NCI-H526 treated with DMSO at 0.1 percent for 48 hours (cell line): ENCODE measurements around the gene PIMREG.

ENCODE experiments used
- DNase-seq: peaks from one replicate; lab custom pipeline; 2025; lab: John Stamatoyannopoulos, UW

PIMREG gene, protein sequence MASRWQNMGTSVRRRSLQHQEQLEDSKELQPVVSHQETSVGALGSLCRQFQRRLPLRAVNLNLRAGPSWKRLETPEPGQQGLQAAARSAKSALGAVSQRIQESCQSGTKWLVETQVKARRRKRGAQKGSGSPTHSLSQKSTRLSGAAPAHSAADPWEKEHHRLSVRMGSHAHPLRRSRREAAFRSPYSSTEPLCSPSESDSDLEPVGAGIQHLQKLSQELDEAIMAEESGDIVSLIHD

DNA sequence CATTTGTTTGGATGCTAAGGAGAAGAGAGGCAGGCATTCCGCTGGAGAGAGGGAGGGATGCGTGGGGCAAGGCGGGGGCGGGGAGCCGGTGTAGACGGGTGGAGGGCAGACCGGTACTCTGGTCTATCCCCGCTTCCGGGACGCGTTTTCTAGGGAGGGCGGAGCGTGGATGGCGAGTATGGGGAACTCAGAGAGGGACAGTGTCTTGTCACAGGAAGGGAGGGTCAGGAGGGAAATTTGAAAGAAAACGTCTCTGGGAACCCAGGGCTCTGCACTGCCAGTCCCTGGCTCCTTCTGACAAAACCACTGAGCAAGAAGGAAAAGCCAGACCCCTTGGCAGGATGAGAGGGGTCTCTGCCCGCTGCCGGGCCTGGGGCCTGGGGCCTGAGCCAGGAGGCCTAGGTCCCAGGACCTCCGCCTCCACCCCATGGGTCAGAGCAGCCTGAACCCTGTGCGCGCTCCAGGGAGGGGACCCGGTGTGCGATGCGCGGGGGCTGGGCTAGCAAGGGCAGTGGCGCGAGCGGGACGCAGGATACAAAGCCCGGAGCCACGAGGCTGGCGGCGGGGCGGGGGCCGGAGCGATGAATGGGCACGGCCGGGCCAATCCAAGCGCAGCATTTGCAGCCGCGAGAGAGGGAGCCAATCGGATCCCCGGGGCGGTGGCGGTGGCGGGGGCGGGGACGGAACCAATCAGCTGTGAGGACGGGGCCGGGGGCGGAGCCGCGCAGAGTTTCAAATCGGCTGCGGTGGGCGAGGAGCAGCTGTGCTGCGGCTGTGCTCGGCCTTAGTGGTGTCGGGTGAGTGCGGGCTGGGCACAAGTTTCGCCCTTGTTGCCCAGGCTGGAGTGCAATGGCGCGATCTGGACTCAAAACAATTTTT is at the start of gene PIMREG:
PIMREG (plus strand) TSS at position 764 of the 879 bp plus-strand sequence. CDS start 656 bp downstream, outside the sequence.
- peak; percentile 77 for DNase-seq

DNA sequence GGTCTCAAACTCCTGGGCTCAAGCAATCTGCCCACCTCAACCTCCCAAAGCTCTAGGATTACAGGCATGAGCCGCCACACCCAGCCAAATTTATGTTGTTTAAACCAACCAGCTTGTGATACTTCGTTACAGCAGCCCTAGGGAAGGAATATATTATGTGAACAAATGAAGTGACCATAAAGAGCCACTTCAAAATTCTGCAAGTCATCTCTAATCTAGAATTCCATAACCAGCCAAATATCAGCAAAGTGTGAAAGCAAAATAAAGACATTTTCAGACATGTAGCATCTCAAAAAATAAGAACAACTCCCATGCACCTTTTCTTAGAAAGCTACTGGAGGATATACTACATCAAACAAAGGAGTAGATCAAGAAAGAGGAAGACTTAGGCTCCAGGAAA is 45.3 kb upstream of the PIMREG start:
- no peak for DNase-seq

DNA sequence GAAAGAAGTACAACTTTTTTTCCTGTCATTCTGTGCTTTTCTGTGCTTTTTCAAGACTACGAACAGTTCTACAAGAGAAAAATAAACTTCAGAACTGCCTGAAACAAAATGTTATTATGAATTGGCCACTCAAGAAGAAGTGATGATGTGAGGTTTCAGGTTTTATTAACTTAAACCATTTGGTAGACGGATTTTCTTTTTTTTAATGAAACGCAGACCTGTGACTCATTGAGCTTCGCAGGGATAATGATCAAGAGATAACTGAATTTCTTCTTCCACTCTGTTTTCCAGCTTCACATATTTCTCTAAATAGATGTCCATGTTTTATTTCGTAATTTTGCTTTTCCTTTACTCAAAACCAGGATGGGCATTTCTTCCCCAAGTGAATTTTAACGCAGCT is 42.0 kb upstream of the PIMREG start:
- no peak for DNase-seq

DNA sequence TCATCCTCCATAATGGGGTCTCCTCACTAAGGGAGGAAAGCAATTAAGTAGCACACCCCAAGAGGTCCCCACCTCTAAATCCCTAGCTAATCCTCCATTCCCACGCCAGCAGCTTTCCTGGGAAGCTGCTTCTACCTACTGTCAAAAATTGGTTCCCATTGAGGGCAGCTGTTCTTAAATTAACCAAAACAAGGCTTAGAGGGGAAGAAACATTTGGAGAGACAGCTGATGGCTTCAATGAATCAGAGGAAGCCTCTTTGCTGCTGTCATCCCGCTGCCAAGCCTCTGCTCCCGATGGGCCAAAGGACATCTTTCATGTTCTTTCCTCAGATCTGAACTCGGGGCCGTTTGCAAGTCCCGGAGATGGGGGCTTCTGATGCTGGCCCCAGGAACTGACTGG is 36.0 kb upstream of the PIMREG start:
- DNase-seq: no peak

DNA sequence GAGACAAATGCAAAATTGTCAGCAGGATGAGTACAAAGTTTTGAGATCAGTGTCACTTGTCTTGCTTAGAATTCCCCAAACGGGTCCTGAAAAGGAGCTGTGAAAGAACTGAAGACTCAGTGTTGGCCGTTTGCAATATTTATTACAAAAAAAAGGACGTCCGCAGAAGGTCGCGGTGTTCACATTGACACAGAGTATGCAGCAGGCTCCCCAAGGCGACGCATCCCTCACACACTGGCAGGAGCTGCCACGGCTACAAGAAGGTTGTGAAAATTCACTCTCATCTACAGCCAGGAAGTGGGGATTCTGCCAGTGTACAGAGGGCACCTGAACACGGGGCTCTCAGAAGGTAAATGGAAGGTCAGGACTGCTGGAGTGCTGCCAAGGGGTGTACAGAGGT is 35.5 kb upstream of the PIMREG start:
- no peak for DNase-seq

DNA sequence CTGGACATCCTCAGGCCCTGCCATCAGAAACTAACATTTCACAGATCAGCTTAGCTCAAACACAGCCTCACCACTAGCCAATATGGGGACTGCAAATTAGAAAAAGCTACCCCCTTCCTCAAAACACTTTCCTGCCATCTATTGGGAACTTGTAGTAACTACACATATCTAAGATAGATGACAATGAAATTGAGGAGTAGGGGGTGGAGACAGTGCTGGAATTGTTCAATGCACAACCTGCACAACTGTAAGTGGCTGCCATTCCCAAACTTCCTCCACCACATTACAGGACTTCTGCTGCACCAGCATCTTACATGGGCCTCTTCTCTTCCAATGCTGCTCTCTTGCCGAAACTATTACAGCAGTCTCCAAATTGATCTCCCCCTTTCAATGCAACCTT is 31.2 kb upstream of the PIMREG start:
- DNase-seq: peak; percentile 27

DNA sequence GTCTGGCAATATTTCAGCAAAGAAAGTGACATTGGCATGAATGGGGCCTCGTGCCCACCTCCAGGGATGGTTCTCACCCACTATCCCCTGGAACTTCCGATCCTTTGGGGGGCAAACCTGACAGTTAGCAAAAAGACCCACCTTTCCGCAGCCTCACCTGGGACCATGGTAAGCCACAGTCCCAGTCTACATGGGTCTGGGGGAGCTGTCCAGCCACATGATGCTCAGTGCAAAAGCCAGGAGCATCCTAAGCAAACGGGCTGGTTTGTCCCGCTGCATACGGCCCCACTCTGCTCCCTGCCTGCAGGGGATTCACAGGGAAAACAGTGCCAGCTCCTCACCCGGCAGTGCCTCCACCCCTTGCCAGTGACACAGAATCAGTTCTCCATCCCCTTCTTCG is 28.6 kb upstream of the PIMREG start:
- DNase-seq: no peak

DNA sequence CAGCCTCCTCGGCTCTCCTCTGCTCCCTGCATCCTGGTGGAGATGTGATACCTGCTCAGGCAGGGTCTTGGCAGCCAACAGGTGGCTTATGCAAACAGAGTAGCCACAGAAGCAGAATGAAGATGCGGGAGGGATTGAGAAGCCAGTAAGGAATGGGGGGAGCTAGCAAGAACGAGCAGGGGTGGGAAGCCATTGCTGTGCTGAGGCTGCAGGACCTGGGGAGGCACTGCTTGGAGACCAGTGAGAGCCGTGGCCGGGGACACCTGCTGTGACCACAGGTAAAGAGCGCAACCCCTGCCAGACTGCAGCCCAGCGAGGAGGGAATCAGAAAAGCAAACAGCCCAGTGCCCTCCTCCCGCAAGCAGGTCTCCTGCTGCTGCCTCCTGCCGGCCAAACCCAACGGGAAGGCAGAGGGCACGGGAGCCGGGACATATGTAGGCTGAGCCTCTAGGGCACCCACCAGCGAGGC is 24.0 kb upstream of the PIMREG start:
- DNase-seq: peak; percentile 8

DNA sequence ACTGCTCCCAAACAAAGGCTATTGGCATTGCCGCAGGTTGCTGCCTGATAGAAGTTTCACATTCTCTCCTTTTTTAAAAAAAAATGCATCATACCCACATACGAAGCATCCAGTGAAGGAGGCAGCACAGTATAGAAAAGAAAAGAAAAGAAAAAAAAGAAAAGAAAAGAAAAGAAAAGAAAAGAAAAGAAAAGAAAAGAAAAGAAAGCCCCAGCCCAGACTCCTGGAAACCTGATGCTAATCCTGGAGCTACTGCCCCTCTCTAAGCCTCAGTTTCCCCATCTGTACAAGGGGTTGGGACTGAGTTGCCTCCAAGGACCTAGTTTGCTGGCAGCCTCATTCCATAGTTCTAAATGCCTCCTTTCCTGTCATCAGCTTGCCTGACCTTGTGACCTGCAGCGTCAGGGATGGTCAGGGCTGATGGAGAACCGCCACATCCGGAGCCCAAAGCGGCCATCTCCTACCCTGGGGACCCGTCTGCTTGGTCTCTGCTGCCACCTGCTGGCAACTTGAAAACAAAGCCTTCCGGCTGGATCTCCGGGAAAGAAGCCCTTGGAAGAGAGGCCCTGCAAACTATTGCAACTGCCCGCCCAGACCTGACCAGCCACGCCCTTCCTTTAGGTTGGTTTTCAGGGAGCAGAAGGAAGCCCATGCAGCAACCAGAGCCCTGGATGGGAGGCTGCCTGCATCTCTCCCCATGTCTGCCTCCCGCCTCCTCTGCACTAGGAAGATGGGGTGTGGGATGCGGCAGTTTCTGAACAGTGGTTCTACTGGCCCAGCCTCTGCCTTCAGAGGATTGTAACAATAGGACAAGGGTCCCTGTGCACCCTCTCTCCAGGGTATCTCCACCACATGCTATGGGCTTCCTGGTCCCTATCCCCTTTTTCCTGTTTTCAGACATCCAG is 22.3 kb upstream of the PIMREG start:
- DNase-seq: peak; percentile 23

DNA sequence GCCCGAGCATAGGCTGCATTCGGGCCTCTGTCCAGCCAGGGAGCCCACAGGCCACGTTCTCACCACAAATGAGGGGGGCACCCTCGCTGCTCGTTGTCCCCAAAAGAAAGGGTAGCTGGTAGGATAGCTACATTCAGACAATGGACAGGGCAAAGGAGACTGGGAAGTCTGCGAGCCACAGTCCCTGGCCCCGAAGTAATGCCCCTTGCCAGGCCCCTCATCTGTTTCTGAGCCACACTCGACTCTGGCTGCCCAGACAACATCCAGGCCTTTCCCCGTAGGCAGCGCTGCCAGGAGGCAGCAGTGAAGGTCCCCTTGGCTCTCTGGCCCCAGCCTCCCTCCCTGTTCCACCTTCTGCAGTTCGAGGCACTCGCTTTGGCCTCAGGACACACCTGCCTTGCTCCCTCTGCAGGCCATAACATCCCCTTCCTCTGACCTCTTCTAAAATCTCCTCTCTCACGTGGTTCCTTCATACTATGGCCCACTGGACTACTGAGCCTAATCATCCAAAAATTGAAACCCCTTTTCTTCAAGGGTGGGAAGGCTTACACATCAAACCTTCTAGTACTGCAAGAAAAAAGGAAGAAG is 21.5 kb upstream of the PIMREG start:
- no peak for DNase-seq

DNA sequence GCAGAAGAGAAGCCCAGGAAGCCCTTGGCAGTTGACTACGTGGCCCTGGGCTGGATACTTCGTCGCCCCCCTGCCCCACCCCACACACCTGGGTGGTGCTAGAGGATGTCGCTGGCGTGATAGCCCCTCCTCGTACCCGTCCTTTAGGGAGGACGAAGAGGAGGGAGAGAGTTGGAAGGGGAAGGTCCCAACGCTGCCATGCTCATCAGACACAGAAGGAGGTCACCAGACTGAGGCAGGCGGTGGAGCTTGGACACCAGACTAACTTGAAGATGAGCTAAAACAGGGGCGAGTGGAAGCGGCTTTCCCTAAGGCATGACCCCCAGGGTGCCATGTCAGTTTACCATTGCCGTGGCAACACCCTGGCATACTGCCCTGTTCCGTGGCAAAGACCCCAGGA is 20.3 kb upstream of the PIMREG start:
- no peak for DNase-seq

DNA sequence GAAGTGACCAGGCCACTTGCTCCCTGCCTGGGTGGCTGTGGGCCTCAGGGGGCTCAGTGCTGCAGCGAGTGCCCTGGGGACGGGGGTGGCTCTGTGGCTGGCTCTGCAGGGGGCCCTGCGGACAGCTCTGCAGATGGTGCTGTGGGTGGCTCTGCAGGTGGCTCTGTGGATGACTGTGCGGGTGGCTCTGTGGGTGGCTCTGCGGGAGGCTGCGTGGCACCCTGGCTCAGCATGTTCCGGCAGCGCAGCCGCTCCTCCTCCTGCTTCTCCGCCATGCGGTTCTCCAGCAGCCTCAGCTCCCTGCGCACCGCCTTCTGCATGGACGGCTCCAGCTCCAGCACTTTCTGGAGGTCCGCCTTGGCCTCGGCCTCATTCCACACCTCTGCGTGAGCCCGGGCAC is 18.8 kb upstream of the PIMREG start:
- DNase-seq: no peak

DNA sequence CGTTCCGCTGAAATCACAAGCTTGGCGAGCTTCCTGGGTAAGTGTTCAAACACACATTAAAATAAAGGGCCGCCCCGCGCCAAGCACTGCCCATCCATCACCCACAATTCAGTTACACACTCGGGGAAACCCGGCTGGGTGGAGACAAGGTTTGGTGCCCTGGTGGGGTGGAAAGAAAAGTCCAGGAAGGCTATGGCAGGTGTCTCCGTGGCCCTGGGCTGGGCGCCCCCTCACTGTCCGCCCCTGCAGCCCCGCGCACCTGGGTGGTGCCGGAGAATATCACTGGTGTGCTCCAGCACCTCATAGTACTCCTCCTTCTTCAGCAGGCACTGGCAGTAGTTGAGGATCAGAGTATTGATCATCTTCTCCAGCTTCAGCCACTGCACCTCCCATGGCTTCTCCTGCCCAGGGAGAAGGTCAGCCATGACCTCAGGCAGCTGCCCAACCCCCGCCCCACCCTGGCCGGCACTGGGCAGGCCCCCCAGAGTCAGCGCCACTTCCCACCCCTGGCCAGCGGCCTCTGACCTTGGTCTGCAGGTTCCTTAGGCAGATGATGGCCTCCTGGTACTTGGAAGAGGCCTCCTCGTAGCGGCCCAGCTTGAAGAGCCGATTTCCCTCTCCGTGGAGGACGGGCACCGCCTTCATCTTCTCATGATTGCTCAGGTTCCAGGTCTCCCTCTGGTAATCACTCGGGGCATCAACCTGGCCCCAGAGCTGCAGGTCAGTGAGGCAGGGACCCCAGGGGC is 17.7 kb upstream of the PIMREG start:
- no peak for DNase-seq

DNA sequence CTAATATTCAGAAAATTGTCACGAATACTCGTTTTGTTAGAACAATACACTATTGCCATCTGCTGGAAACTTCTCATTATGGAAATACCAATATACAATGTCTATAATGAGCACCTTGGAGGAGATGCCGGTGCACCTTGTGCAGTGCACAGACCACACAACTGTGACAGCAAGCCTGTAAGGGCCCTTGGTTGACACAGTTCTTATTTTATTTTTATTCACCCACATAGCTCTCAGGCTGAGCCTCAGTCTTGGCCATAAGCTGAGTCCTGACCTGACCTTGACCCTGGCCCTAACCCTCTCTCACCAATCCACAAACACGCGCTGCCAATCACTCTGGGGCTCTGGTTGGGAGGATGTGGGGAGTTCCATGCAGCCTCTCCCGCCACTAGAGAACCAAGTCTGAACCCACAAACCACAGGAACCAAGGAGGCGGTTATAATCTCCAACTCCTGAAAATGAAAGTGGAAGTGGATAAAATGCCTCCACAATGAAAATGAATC is 16.9 kb upstream of the PIMREG start:
- DNase-seq: no peak

DNA sequence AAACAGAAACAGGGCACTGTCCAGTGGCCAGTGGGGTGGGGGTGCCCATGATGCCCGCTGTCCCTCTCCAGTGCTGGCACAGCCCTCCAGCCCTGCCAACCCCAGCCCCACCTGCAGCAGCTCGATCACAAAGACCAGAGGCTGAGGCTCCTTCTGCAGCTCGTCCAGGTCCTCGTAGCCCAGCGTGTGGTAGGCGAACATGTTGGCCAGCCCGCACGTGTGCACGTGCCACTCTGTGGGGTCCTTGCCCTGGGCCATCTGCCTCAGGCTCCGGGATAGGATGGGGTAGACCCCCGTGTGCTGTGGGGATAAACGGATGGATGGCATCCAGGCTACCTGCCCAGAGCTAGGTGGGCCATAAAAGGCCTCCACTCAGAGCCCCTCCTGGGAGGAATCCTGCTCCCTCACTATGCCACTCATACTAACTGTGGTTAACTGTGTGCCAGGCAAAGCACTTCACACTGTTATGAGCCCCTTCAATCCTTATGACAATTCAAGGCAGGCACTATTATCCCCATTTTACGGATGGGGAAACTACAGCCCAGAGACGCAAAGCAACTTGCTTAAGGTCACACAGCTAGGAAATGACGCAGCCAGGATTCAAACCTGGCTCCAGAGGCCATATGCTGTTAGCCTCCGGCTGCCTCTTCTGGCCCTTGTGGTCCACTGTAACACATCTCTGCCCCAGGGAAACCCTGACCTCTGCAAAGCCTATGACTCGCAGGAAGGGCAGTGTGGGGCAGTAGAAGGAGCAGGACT is 15.9 kb upstream of the PIMREG start:
- DNase-seq: no peak

DNA sequence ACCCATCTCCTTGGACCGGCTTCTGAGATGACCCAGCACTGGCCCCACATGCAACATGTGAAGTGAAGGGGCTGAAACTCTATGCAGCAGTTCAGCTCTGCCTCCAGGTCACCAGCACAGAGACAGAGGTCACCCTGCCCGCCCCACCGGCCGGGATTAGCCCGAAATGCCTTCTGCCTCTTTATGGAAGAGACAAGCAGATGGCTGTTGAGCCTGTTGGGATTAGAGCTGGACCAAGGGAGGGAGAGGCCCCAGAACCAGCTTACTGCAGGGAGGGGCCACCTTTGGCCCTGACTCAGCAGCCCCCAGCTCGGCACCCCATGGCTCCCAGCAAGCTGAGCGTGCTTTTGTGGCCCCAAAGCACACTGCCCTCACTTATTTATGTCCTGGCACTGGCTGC is 15.0 kb upstream of the PIMREG start:
- no peak for DNase-seq

DNA sequence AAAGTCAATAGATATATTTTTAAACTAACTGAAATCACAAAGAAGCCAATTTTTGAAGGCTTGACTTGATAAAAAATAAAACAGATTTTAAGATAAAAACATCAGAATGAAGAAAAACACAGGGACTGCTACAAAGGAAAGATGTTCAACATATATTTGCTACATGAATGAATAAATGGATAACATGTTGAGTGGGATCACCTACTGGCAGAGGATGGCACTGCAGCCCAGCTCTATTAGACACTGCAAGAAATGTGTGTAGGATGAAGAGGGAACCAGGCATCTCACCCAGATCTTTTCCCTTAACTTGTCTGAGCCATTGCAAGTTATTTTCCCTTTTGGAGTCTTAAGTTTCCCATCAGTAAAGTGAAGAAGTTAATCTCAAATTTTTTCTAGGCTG is 13.5 kb upstream of the PIMREG start:
- DNase-seq: no peak

DNA sequence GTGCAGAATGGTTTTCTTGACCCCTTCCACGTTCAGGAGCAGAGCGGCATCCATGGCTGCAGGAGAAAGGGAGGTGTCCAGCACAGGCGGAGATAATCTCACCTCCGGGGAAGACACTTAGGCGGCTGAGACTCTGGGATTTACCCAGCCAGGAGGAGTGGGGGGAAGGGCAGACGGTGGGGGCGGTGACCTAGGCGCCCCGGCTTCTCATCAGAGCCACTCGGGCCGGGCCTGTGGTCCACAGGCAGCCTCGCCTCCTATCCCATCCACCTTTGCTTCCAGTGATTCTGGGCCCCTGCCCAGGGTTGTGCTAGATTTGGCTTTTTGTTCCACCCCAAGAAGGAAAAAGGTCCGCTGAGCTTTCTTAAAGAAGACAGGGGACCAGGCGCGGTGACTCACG is 9.2 kb upstream of the PIMREG start, which contains the start of gene AIPL1:
AIPL1 (minus strand) TSS at position 71 of the 400 bp plus-strand sequence; CDS start at position 54, 17 bp downstream.
- DNase-seq: no peak

DNA sequence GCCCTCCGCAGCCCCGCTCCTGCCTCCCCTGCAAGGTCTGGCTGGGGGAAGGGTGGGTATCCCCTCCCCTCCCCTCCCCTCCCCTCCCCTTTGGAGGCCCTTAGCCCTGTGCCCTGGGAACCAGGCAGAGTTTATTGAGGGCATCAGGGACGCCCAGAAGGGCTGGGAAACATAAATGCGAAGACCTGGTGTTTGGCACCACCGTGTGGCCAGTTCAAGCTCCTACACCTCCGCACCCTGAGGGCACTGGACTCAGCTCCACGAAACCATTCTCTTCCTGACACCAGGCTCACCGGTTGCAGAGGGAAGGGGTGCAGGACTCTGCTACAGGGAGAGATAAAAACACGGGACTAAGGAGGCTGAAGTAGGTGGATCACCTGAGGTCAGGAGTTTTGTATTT is 8.3 kb upstream of the PIMREG start:
- DNase-seq: peak; percentile 19

DNA sequence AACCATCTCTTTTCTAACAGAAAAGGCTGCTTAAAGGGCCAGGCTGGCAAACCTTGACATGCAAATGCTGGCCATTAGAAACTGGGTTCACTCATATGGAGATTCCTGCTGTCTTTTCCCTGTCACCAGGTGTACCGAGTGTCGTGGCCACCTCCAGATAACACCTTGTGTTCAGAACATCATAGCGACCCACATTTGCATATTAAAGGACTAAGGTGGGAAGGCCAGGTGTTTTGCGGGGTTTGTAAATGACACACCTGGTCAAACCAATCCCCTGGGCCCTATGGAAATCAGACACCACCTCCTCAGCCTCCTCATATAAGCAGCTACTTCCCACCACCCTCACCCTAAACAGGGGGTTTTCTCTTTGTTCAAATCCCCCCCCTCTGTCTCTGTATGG is 6.8 kb upstream of the PIMREG start:
- DNase-seq: peak; percentile 51
